GM18861 (cell line): Measurements from ENCODE around the gene SLC45A1.
"Not testable (repeated sequence)": the region's sequence is repeated elsewhere in the genome, so short reads cannot be mapped to it uniquely, and the experiment has no call there.

Source experiments
- ATAC-seq: cut with Tn5 transposase; IDR thresholded peaks from one replicate; pipeline ENCODE4 v1.9.1; 2021; ENCODE audit not compliant: unreplicated experiment

SLC45A1 gene

DNA sequence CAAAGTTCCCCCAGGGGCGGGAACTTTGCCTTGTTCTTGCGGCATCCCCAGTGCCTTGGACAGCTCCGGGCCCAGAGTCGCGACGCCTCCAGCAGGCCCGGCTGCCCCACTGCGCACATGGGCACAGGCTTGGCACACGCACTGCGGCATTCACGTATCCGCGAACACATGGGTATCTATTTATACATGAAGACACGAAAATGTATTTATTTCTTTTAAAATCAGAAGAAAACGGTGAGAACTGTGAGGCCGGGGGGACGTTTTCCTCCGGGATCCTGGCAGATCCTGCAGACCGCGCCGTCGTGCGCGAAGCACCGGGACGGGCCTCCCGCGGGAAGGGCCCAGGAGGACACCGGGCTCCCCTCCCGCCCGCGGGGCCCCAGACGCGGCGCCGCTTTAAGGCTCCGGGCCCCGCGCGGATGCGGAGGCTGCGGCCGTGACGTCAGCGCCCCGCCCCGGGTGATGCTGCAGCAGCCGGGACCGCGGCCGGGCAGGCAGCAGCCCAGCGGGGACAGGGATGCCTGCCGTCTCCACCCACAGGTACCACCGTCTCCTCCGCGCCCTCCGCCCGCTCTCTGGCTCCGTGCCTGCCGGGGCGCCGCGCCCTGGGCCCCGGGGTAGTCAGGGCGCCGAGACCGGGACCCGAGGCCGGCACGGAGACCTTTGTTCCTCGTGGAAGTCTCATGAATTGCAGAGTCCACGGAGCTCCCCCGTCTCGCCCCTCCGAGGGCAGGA is at the start of gene SLC45A1:
SLC45A1 (plus strand) TSS at position 468 of the 735 bp plus-strand sequence. CDS start 6,216 bp downstream, outside the sequence.
- no peak for ATAC-seq

DNA sequence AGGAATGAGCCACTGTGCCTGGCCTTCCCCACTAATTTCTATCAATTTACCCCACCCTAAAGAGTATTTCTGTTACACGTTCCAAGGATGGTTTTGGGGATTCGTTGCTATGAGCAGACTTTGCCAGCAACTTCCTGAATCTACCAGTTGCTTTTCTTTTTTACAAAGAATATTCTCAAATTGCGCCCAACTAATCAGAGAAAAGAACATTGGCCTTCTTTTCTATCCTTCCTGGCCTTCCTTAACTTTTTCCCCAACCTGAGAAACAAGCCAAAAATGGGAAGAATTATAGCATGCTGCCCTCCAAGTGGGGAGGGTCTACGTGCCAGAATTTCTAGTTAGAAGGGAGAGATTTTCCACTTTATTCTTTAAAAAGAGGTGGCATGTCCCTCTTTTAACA is 44.9 kb upstream of the SLC45A1 start:
- no peak for ATAC-seq

DNA sequence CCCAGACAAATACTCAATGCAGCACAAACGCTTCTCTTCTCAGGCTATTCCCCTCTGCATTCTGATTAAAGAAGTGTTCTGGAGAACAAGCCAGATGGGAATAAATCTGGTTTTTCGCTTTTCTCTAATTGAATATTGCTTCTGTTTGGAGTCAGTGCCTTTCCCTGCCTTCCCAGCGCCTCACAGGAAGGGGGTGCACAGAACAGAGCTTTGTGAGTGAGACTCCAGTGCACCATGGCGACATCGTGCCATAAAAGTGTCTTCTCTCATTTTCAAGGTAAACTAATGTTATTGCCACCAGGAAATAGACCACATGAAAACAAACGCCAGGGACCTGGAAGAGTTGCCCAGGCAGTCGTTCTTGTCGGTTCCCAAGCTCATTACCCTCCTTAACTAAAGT is 43.6 kb upstream of the SLC45A1 start:
- ATAC-seq: no peak

DNA sequence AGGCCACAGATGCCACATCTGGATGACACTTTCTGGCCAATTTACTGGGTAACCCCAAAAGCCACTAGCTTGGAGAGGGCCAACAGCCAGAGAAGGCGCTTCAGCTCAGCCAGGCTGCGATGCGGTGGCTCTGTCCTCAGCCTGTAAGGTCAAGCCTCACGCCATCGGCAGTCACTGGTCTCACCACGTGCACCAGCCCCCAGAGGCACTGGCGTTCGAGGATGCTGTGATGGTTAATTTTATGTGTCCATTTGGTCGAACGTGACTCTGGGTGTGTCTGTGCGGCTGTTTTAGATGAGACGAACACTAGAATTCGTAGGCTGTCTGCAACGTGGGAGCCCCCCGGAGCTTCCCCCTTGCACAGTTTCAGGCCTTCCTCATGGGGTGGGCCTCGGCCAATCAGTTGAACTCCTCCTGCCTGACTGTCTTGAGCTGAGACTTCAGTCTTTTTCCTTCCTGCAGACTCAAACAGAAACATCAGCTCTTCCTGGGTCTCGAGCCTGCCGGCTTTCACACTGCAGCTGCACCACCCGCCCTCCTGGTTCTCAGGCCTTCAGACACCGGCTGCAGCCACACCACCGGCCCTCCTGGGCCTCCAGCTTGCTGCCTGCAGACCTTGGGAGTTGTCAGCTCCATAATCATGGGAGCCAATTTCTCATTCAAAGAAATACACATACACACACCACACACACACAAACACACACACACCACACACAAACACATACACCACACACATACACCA is 41.6 kb upstream of the SLC45A1 start:
- ATAC-seq: no peak

DNA sequence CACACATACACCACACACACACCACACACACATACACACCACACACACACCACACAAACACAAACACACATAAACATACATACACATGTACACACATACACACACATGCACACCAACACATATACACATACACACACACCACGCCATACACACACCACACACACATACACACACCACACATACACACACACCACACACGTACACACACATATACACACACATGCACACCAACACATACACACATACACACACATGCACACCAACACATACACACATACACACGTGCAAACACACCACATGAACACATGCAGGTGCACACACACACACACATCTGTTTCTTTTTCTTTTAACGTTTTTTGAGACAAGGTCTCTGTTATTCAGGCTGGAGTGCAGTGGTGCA is 41.0 kb upstream of the SLC45A1 start:
- no peak for ATAC-seq

DNA sequence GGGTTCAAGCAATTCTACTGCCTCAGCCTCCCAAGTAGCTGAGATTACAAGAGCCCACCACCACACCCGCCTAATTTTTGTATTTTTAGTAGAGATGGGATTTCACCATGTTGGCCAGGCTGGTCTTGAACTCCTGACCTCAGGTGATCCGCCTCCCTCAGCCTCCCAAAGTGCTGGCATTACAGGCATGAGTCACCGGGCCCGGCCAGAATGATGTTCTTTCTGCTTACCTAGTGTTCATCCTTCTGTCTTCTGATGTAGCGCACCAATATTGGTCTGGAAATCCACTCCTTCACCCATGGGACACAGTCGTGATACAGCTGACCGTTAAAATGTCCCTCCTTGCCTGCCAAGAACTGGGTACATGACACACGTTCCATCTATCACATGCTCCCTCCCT is 39.2 kb upstream of the SLC45A1 start:
- ATAC-seq: not testable (repeated sequence)

DNA sequence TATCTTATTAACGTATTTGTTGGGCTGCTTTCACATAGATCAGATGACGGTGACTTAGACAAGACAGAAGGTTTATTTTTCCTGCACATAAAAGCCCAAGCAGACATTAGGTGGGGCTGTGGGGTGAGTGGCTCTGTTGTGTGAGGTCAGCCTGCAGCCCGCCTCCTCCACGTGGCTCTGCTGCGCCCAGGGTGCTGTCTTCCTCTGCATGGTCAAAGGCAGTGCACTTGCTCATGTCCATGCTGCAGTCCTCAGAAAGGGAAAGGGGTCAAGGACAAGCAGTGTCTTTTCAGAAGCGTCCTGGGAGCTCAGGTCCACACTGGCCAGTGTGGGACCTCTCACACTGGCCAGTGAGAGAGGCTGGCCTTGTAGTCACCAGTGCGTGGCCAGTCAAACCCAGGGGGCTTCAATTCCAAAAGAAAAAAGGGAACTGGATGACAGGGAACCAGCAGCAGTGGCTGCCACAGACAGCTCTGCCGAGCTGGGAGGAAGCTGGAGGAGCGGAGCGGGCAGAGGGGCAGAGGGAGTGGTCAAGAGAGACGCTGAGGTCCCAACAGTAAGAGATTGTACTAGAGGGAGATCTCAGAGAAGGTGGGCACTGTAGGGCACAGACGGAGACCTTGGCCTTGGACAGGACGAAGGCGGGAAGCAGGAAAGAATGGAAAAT is 35.9 kb upstream of the SLC45A1 start:
- ATAC-seq: no peak

DNA sequence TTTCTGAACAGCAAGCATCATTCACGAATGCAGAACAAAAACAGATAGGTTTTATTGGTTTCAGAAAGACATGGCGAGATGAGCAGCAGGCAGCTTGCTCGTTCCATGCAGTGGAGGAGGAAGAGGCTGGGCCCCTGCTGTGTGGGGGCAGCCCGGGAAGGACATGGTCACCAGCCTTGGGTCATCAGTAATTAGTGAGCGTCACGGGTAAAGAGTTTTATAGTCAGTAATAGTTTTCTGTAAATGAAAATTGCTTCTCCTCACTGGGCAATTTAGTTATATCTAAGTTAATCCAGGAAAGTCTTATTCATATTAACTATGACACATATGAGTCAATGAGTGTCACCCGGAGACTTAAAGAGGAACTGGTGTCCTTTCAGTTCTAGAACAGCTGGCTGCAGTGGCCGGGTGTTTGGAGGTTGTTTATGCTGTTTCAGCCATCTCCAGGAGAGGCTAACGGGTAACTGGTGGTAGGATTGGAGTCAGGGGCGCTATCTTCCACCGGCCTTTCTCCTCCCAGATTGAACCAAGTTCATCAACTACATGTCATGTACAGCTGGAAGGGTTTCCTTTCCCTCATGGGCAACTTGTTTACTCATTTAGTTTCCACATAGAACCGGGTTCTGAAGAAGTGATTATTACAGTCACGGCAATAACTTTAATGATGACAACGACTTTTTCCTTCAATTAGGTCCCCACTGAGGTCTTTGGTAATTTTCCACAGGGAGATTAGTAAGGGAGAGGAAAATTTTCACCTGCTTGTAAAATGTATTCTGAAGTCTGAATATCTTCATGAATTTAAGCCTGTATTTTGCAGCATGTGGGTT is 34.6 kb upstream of the SLC45A1 start:
- peak; percentile 92 for ATAC-seq

DNA sequence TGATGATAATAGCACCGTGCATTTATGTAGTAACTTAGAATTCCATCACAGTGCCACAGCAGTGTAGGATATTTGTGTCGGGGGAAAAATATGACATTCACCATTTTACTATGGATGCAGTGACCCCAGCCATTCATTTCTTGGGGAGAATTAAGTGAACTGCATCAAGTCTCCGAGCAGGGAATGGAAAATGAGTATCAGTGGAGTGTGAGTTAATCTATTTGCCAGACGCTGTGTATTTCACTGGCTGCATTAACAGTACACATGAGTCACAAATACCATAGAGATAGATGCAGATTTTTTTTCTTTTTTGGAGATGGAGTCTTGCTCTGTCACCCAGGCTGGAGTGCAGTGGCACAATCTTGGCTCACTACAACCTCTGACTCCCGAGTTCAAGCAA is 33.8 kb upstream of the SLC45A1 start:
- ATAC-seq: no peak

DNA sequence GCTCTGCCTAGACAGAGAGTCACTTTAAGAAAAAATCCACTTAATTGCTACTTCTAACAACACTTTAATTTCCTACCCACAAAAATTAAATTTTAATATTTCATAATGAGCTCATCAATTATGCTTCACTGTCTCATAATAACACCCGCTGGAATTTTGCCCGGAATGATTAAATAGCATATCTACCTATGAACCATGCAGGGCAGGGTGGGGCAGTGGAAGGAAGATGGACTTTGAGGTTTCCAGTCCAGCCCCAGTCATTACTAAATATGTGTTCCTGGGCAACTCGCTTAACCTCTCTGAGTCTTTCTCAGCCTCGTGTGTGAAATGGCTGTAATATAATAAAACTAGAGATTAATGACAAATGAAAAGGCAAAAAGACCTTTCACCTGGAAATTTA is 32.8 kb upstream of the SLC45A1 start:
- ATAC-seq: no peak

DNA sequence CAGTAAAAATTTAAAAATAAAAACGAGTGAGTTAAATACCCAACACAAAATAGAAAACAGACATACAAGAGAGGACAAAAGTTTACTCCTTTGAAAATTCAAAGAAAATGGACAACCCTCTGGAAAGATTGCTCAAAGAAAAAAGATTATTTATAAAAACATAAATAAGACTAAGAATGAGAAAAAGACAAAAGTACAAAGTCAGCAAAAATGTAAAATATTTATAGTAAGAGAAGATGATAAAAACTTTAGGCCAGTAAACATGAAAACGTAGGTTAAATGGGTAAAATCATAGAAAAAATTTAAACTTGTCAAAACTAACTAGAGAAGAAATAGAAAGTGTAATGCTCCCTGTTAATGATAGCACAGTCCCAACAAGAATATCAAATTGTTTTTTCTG is 31.9 kb upstream of the SLC45A1 start:
- ATAC-seq: no peak

DNA sequence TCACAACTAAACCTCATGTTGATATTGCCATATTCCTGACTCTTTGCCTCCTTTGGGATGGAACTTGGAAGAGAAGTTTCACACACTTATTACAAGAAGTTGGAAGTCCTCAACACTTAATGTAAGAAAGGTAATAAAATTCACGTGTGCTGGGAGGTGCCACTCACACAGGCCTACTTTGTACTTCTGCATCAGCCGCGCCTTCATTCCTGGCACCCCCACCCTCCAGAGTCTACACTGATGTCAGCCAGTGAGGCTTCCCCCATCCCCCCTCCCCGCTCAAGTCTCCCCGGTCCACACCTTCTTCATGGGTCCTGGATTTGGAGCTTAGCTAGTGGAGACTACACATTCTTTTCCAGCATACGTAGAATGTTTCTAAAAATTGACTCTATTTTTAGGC is 24.8 kb upstream of the SLC45A1 start:
- no peak for ATAC-seq

DNA sequence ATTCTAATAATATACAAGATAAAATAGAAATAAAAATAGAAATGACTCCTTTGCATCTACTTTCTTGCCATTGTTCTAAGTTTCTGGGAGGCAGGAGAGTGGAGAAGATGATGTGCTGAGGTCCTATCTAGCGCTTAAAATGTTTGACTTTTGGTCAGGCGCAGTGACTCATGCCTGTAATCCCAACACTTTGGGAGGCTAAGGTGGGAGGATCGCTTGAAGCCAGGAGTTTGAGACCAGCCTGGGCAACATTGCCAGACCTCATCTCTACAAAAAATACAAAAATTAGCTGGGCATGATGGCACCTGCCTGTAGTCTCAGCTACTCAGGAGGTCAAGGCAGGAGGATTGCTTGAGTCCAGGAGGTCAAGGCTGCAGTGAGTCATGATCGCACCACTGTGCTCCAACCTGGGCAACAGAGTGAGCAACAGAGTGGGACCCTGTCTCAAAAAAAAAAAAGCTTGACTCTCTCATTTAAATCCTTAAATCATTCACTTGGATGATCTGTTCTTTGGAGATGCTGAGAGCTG is 24.2 kb upstream of the SLC45A1 start:
- ATAC-seq: no peak

DNA sequence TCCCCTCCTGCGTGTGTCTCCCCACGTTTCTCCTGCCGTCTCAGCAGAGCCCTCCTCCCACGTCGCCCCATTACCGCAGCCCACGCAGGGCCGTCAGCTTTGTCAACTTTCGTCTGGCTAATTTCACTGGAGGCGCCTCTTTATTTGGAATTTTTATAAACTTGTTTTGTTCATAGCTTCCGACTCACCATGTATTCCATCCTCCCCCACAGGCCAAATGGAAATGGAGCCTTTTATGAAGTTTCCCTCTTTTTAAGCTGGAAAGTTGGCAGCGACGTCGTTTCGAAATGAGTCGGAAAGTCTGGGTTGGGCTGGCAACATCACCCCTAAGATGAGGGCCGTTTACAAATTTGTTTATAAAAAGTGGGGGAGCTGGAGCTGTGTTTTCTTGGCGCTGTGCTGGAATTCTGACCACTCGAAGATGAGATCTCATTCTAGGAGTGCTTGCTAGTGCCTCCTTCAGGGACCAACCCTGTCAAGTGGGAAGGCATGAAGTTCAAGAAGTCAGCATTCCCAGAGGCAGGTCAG is 23.7 kb upstream of the SLC45A1 start:
- ATAC-seq: no peak

DNA sequence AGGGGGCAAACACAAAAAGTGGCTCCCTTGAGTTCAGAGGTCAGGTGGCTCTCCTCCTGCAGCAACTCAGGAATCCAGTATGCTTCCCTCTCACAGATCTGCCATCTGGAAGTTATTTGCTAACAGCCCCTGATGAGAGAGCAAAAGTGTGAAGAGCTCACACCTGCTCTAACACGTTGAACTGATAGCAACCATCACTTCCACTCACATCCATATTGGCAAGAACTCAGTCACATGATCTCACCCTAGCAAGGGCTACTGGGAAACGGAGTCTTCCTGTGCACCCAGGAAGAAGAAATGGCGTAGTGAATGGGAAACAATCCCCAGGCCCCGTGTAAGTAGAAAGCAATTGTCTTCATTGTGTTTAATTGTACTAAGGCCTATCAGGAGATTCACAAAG is 20.7 kb upstream of the SLC45A1 start:
- no peak for ATAC-seq

DNA sequence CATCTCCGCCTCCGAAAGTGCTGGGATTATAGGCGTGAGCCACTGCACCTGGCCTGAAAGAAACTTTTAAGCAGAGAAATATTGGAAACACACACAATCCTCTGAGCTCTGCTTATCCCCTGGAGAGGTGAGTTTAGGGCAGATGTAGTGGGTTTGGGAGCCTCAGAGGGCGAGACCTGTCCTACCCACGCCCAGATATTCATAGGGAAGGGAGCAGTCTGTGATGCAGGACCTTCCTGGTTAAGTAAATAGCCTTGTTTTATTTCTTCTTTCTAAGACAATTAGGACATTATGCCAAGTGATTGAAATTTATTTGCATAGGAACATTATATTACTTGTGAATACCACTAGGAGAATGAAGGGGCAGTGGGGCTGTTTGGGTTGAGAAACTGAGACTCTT is 18.0 kb upstream of the SLC45A1 start:
- no peak for ATAC-seq

DNA sequence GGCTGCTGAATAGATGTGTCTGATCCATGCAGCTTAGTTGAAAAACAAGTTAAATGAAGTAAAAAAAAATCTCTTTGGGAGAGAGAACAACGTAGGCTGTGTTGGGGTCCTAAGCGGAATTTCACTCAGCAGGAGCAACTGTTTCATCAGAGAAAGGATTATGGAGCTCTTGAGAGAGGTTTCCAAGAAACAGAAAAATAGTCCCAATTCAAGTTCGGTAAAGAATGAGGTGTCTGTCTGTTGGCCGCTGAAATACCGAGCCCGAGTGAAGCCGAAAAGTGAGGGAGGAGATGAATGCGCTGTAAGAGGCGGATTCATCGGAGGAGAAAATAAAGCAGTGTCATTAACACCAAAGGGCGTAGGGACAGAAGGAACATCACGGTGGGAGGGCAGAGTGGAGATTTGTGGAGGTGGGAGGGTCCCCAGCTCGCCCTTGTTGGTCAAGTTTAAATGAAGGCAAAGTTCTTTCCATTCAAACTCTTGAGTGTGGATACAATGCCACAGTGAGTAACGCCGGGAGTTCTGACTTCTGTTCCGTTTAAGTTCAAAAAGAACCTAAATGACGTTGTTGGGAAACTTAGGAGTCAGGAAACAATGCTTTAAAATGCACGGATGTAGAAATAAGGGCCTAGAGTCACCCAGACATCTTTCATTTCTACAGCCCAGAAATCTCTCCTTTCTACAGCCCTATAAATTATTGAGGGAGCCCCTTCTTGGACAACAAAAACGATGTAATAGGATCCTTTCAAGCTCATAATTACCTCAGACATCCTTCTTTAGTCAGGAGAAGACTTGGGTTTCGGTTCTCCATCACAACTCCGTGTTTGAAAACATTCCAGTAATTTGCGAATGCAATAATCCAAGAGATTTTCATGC is 15.6 kb upstream of the SLC45A1 start:
- no peak for ATAC-seq

DNA sequence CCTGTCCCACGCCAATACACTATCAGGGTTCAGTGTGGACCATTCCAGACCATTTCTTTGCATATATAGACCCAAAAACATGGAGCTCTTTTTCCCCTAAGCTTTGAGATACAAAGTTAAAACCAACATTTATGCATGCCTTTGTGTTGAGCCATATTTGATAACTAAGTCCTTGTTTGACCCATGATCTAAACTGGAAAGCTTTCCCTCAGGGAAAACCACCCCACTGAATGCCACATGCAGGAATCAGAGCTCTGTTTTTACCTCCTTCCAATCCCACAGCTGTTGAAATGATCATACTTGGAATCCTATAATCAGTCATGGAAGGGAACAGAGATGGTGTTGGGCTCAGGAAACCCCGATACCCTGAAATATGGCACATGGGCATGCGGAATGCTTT is 14.8 kb upstream of the SLC45A1 start:
- ATAC-seq: no peak

DNA sequence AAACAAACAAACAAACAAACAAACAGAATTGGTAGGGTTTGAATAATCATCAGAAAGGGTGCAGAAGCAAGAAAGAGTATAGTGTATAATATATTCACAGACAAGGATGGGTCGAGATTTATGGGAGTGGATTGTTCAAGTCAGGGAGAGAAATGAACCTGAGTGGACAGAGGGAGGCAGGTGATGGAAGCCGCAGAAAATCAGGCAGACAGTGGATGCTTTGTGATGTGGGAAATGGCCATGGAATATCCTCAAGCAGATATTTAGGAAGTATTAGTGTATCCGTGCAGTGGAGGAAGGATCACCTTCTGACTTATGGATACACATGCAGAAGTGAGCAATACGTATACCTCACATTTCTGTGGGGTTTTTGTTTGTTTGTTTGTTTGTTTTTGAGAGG is 14.0 kb upstream of the SLC45A1 start:
- no peak for ATAC-seq

DNA sequence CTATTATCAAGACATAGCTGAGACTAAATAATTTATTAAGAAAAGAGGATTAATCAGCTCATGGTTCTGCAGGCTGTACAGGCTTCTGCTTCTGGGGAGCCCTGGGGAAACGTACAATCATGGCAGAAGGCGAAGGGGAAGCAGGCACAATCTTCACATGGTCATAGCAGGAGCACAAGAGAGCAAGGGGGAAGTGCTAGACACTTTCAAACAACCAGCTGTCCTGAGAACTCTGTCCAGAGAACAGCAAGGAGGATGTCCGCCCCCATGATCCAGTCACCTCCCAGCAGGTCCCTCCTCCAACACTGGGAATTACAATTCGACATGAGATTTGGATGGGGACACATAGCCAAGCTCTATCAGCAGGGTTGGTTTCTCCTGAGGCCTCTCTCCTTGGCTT is 10.3 kb upstream of the SLC45A1 start:
- ATAC-seq: no peak
